A673 (cell line): ENCODE measurements around the gene MRPS31. TPM values are rescaled to one million over a fixed set of nuclear protein-coding genes. Genes with fewer than 3 reads are reported as not detected.

ENCODE experiments used
- BruUV-seq: library from RNA; stranded (reverse); fragments of 400-500 nt; replicated peaks from 2 replicates; lab custom pipeline; 2021; lab: Mats Ljungman, UMichigan
- CTCF ChIA-PET: fragments of 300-600 bp; sonication (Branson Sonifier 250); formaldehyde crosslinking; loops from one replicate; lab custom pipeline; 2022; ENCODE audit warnings: antibody characterized with exemption; lab: Charles Lee
- POLR2A ChIA-PET: fragments of 300-600 bp; sonication (Branson Sonifier 250); formaldehyde crosslinking; loops from one replicate; lab custom pipeline; 2022; ENCODE audit warnings: antibody characterized with exemption; ENCODE audit not compliant: low non-redundant PET; lab: Charles Lee
- DNase-seq: peaks from one replicate; pipeline ENCODE4 v3.0.0-alpha.2; 2015; ENCODE audit warnings: low spot score
- H3K27ac ChIP-seq: fragments of 200-600 bp; sonication (generic); 2 replicates; pipeline ENCODE4 v1.5.1; 2016; ENCODE audit warnings: mixed run types, low read depth, mild to moderate bottlenecking, mixed read lengths, antibody characterized with exemption, low read length; ENCODE audit not compliant: poor library complexity, severe bottlenecking
- H3K27me3 ChIP-seq: fragments of 200-600 bp; sonication (generic); replicated peaks from 2 replicates; pipeline ENCODE4 v1.6.1; 2017; ENCODE audit warnings: mixed run types, low read depth, mild to moderate bottlenecking, mixed read lengths, antibody characterized with exemption, low read length; ENCODE audit not compliant: insufficient read depth, poor library complexity
- H3K36me3 ChIP-seq: fragments of 200-600 bp; sonication (generic); 2 replicates; pipeline ENCODE4 v1.6.1; 2016; ENCODE audit warnings: mixed run types, mild to moderate bottlenecking, mixed read lengths, antibody characterized with exemption, low read length; ENCODE audit not compliant: insufficient read depth, poor library complexity, severe bottlenecking
- H3K4me1 ChIP-seq: fragments of 200-600 bp; sonication (generic); 2 replicates; pipeline ENCODE4 v1.6.1; 2017; ENCODE audit warnings: mixed run types, mild to moderate bottlenecking, mixed read lengths, antibody characterized with exemption, low read length; ENCODE audit not compliant: insufficient read depth, poor library complexity, severe bottlenecking
- H3K4me3 ChIP-seq: fragments of 200-600 bp; sonication (generic); 2 replicates; pipeline ENCODE4 v1.5.1; 2016; ENCODE audit warnings: low read depth, mixed run types, mild to moderate bottlenecking, mixed read lengths, low read length; ENCODE audit not compliant: poor library complexity, severe bottlenecking
- H3K9me3 ChIP-seq: fragments of 200-600 bp; sonication (generic); 2 replicates; pipeline ENCODE4 v1.6.1; 2016; ENCODE audit warnings: mixed run types, low read depth, mild to moderate bottlenecking, mixed read lengths, antibody characterized with exemption, low read length; ENCODE audit not compliant: poor library complexity, severe bottlenecking
- CTCF ChIP-seq: fragments of 300-800, 200-600 bp; sonication (generic); conservative IDR thresholded peaks from 2 replicates; pipeline ENCODE4 v1.5.1; 2017; ENCODE audit warnings: low read depth, mild to moderate bottlenecking, antibody characterized with exemption, low read length, moderate library complexity, mixed read lengths
- EZH2 ChIP-seq: fragments of 200-600 bp; sonication (generic); IDR thresholded peaks from 2 replicates; pipeline ENCODE4 v1.6.1; 2017; ENCODE audit warnings: borderline replicate concordance, low read depth, mild to moderate bottlenecking, mixed read lengths, antibody characterized with exemption, low read length; ENCODE audit not compliant: poor library complexity, severe bottlenecking
- intact Hi-C: fragments of 100-400 bp; cut with micrococcal nuclease; formaldehyde crosslinking; loops from one replicate; pipeline ENCODE4 v1.10.0; 2022; ENCODE audit not compliant: unreplicated experiment
- total RNA-seq: library from RNA; stranded (reverse); gene quantifications from 2 replicates; pipeline ENCODE4 v1.2.3, GENCODE V29; 2021

The MRPS31 gene
- total RNA-seq, 1 experiment from 2014 or later, result 32.0 TPM

GRCh38 chr13:40758811-40759210 is 12.2 kb downstream of the MRPS31 start:
- TF ChIP-seq EZH2 (no peak), CTCF (no peak)
- peaks cover 19% of the 10 kb centered on the region for H3K36me3 ChIP-seq
- ChIA-PET POLR2A (no interaction called here), CTCF (no interaction called here)
- no peaks in the 10 kb centered on the region for H3K27me3 ChIP-seq
- no peaks in the 10 kb centered on the region for H3K4me1 ChIP-seq
- no peak for DNase-seq
- no TSS peak for BruUV-seq
- H3K9me3 ChIP-seq, result no peaks in the 10 kb centered on the region
- intact Hi-C loops, result no loop called here
- H3K4me3 ChIP-seq, result no peak overlapping the region
- no peak overlapping the region for H3K27ac ChIP-seq

- H3K4me3 ChIP-seq, result no peak overlapping the region
- no peaks in the 10 kb centered on the region for H3K27me3 ChIP-seq
- H3K36me3 ChIP-seq, result peaks cover 26% of the 10 kb centered on the region
- POLR2A ChIA-PET, result no interaction called here
- intact Hi-C loops, result no loop called here
- no peaks in the 10 kb centered on the region for H3K9me3 ChIP-seq
- no peak overlapping the region for H3K27ac ChIP-seq
- H3K4me1 ChIP-seq, result no peaks in the 10 kb centered on the region
- no TSS peak for BruUV-seq
- TF ChIP-seq CTCF (no peak), EZH2 (no peak)
- DNase-seq, result no peak
- CTCF ChIA-PET, result no interaction called here
Observed at GRCh38 chr13:40756042-40756441, 14.9 kb downstream of the MRPS31 start.

- Histone ChIP-seq H3K27ac (no peak overlapping the region), H3K27me3 (no peaks in the 10 kb centered on the region), H3K9me3 (no peaks in the 10 kb centered on the region), H3K4me1 (no peaks in the 10 kb centered on the region), H3K4me3 (no peak overlapping the region), H3K36me3 (peaks cover 26% of the 10 kb centered on the region)
- BruUV-seq, result no TSS peak
- DNase-seq, result no peak
- ChIA-PET POLR2A (no interaction called here), CTCF (no interaction called here)
- intact Hi-C loops, result no loop called here
- TF ChIP-seq CTCF (no peak), EZH2 (no peak)
Observed at GRCh38 chr13:40755082-40755700, 15.8 kb downstream of the MRPS31 start.
